GM19099 (cell line): ENCODE data around the gene KIAA0586.

Experiments used
- POLR2A ChIP-seq: IDR thresholded peaks from 3 replicates; pipeline ENCODE4 v1.6.1; 2011; ENCODE audit warnings: low read depth; ENCODE audit not compliant: insufficient read length; ENCODE audit errors: extremely low read depth

KIAA0586 gene

GRCh38 chr14:58598804-58599525 is 171.4 kb downstream of the KIAA0586 start:
- no peak for TF ChIP-seq POLR2A

- TF ChIP-seq POLR2A = no peak
Observed at GRCh38 chr14:58599707-58600106, 172.2 kb downstream of the KIAA0586 start.
